GM12878 (cell line): ENCODE measurements around the gene ZNRF3. TPM values are rescaled to one million over a fixed set of nuclear protein-coding genes. Genes with fewer than 3 reads are reported as not detected.

ENCODE experiments used
- ATAC-seq: fragments of 200-7000 bp; cut with Tn5 transposase; 3 replicates; pipeline ENCODE4 v1.9.1; 2020; ENCODE audit warnings: mild to moderate bottlenecking, moderate library complexity
- BruUV-seq: library from RNA; stranded (reverse); fragments of 400-500 nt; replicated peaks from 2 replicates; lab custom pipeline; 2021; lab: Mats Ljungman, UMichigan
- CTCF ChIA-PET: fragments of 300-600 bp; sonication (Branson Sonifier 250); formaldehyde crosslinking; extraction: SDS; loops from one replicate; lab custom pipeline; 2021; ENCODE audit warnings: inconsistent platforms; lab: Yijun Ruan, JAX
- POLR2A ChIA-PET: fragments of 350-600 bp; formaldehyde crosslinking; extraction: SDS; loops from one replicate; lab custom pipeline; 2021; ENCODE audit warnings: inconsistent platforms; lab: Charles Lee
- RAD21 ChIA-PET: fragments of 300-600 bp; sonication (Branson Sonifier 250); formaldehyde crosslinking; loops from one replicate; lab custom pipeline; 2023; ENCODE audit warnings: antibody characterized with exemption; ENCODE audit not compliant: unreplicated experiment; lab: Charles Lee
- SMC1A ChIA-PET: fragments of 300-600 bp; sonication (Branson Sonifier 250); formaldehyde crosslinking; loops from one replicate; lab custom pipeline; 2023; ENCODE audit not compliant: unreplicated experiment, uncharacterized antibody; lab: Charles Lee
- DNase-seq: peaks from one replicate; pipeline ENCODE4 v3.0.0-alpha.2; 2011; ENCODE audit warnings: low read depth, low spot score
- FAIRE-seq: peaks from 3 replicates; lab custom pipeline; 2011; peaks lifted over from hg19 to GRCh38; lab: Jason Lieb, UNC
- H2AFZ ChIP-seq: 2 replicates; pipeline ENCODE4 v1.6.0; 2011; ENCODE audit warnings: low read depth, low read length, control low read depth; ENCODE audit not compliant: control insufficient read depth
- H3K27ac ChIP-seq: 2 replicates; pipeline ENCODE4 v1.5.1; 2011; ENCODE audit warnings: control low read depth; ENCODE audit not compliant: control insufficient read depth, insufficient read depth
- H3K27me3 ChIP-seq, 2 experiments: replicated peaks in 1 of 2; 2 replicates each; pipeline versions ENCODE4 v1.6.0 to v1.6.1; 2011; ENCODE audit warnings: low read length in 1 of 2; ENCODE audit not compliant: control insufficient read depth in 2 of 2, insufficient read depth in 2 of 2
- H3K36me3 ChIP-seq, 2 experiments: 2 replicates each; pipeline ENCODE4 v1.5.1; 2011; ENCODE audit warnings: low read length in 1 of 2; ENCODE audit not compliant: control insufficient read depth in 2 of 2, insufficient read depth in 2 of 2
- H3K4me1 ChIP-seq: 2 replicates; pipeline ENCODE4 v1.6.1; 2011; ENCODE audit warnings: mild to moderate bottlenecking, low read length, moderate library complexity, mixed read lengths; ENCODE audit not compliant: control insufficient read depth, insufficient read depth
- H3K4me2 ChIP-seq: 2 replicates; pipeline ENCODE4 v1.6.0; 2011; ENCODE audit warnings: control low read depth; ENCODE audit not compliant: control insufficient read depth, insufficient read depth
- H3K4me3 ChIP-seq: fragments of 200-600 bp; sonication (generic); 2 replicates; pipeline ENCODE4 v1.5.1; 2016
- H3K79me2 ChIP-seq: 2 replicates; pipeline ENCODE4 v1.6.0; 2011; ENCODE audit warnings: low read length; ENCODE audit not compliant: control insufficient read depth, insufficient read depth
- H3K9ac ChIP-seq: 2 replicates; pipeline ENCODE4 v1.8.0; 2011; ENCODE audit warnings: low read length, control low read depth, mixed read lengths; ENCODE audit not compliant: control insufficient read depth, insufficient read depth
- H3K9me3 ChIP-seq: replicated peaks from 3 replicates; pipeline ENCODE4 v1.5.1; 2011; ENCODE audit warnings: mild to moderate bottlenecking, low read length; ENCODE audit not compliant: control insufficient read depth, insufficient read depth
- H4K20me1 ChIP-seq: 2 replicates; pipeline ENCODE4 v1.6.0; 2011; ENCODE audit not compliant: control insufficient read depth, insufficient read depth
- MEF2B ChIP-seq: fragments of 450-650 bp; IDR thresholded peaks from 2 replicates; pipeline ENCODE4 v1.6.1; 2018; ENCODE audit warnings: mild to moderate bottlenecking, moderate library complexity; ENCODE audit not compliant: partially characterized antibody, poor library complexity, severe bottlenecking
- PBX3 ChIP-seq: IDR thresholded peaks from 2 replicates; pipeline ENCODE4 v1.6.1; 2011; ENCODE audit warnings: mild to moderate bottlenecking, low read depth, low read length, moderate library complexity; ENCODE audit not compliant: insufficient replicate concordance
- TCF7 ChIP-seq: IDR thresholded peaks from 2 replicates; pipeline ENCODE4 v1.6.1; 2014; ENCODE audit warnings: antibody characterized with exemption, borderline replicate concordance
- ZSCAN29 ChIP-seq: fragments of 450-650 bp; IDR thresholded peaks from 2 replicates; pipeline ENCODE4 v1.6.1; 2017; ENCODE audit warnings: mild to moderate bottlenecking, moderate library complexity
- WGBS: methylation state at CpG from one replicate; pipeline ENCODE4 v1.1.6; 2016; ENCODE audit warnings: low lambda C conversion rate; ENCODE audit not compliant: insufficient replicate concordance, insufficient coverage; ENCODE audit errors: missing lambda C conversion rate; 5-methylcytosine and 5-hydroxymethylcytosine counted together
- in situ Hi-C: fragments of 300-500 bp; cut with MboI; formaldehyde crosslinking; loops from 9 replicates; pipeline ENCODE4 v1.14.3; 2018; ENCODE audit warnings: mixed read lengths
- intact Hi-C: fragments of 100-400 bp; cut with micrococcal nuclease; formaldehyde crosslinking; loops from one replicate; pipeline ENCODE4 v1.14.2; 2022; ENCODE audit not compliant: unreplicated experiment
- polyA plus RNA-seq, 11 experiments: library from polyadenylated mRNA; depleted of rRNA in 4 of 11; unstranded in 6 of 11; stranded (reverse) in 5 of 11; fragments of >200 nt; fragmentation: Nextera tagmentation in 4 of 11; fragmentation: Illumina TruSeq in 1 of 11; extraction: Ambion mirVana in 4 of 11; extraction: Trizol in 1 of 11; gene quantifications; 1 replicate in 1 of 11; 2 replicates in 10 of 11; pipeline versions ENCODE4 v1.2.1 to v1.2.3, GENCODE V29; 2011 to 2016; ENCODE audit warnings: inconsistent platforms in 2 of 11, missing spikeins in 2 of 11, low read depth in 1 of 11
- total RNA-seq, 4 experiments: library from RNA; depleted of rRNA in 3 of 4; stranded (reverse); fragments of >200 nt in 3 of 4; fragmentation: Illumina TruSeq in 1 of 4; extraction: Trizol in 1 of 4; gene quantifications; 2 replicates each; pipeline versions ENCODE4 v1.2.1 to v1.2.3, GENCODE V29; 2013 to 2021
- TF ChIP-seq, protein P1 (sequence below): fragments of 450-650 bp; IDR thresholded peaks from 2 replicates; pipeline ENCODE4 v1.6.1; 2016; ENCODE audit warnings: mild to moderate bottlenecking

ZNRF3 gene
- total and polyA plus RNA-seq, 10 of the 15 experiments (the other 5 are each of a cell fraction or from before 2014, with no cell fraction given) = 0.05 to 2.4 (median 0.46) TPM

DNA sequence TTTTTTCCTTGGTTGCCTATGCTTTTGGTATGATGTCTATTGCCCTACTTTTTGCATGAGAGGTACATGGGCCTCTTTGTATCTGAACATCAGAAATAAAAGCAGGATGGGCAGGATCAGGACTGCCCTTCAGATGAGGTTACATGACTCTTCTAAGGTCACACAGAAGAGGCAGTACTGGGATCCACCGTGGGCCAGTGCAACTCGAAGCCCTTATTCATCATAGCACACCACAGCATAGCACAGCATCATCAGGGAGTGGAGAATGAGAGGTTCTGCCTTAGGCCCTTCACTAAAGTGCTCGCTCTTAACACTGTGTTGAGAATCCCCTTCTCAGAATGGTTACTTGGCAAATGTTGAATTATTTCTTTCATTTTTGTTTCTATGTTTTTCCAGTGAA, 90.0 kb downstream of the ZNRF3 start:
- Histone ChIP-seq H3K4me3 (no peak overlapping the region), H3K4me1 (no peaks in the 10 kb centered on the region), H3K4me2 (no peak overlapping the region), H3K79me2 (no peaks in the 10 kb centered on the region), H3K9ac (no peak overlapping the region), H3K9me3 (no peaks in the 10 kb centered on the region), H3K27me3 (peaks cover 0 to 5% of the 10 kb centered on the region in 2 experiments; a peak in 1 of 4 replicates), H4K20me1 (no peaks in the 10 kb centered on the region; the same call in 1 of the 2 replicates)
- in situ Hi-C loops = no loop called here
- ATAC-seq (no peak), FAIRE-seq (no peak)
- WGBS = 14% methylated on average over 3 of the region's 3 CpGs
- RAD21 ChIA-PET = no interaction called here
- TF ChIP-seq, protein P1, sequence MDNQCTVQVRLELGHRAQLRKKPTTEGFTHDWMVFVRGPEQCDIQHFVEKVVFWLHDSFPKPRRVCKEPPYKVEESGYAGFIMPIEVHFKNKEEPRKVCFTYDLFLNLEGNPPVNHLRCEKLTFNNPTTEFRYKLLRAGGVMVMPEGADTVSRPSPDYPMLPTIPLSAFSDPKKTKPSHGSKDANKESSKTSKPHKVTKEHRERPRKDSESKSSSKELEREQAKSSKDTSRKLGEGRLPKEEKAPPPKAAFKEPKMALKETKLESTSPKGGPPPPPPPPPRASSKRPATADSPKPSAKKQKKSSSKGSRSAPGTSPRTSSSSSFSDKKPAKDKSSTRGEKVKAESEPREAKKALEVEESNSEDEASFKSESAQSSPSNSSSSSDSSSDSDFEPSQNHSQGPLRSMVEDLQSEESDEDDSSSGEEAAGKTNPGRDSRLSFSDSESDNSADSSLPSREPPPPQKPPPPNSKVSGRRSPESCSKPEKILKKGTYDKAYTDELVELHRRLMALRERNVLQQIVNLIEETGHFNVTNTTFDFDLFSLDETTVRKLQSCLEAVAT = no peak
- TF ChIP-seq ZSCAN29 (no peak), MEF2B (no peak)
- TF ChIP-seq, all 136 proteins: peak for 0
- BruUV-seq = no TSS peak
- Histone ChIP-seq H2AFZ (no peak overlapping the region), H3K27ac (no peak overlapping the region), H3K36me3 (no peaks in the 10 kb centered on the region)
- ChIA-PET CTCF (no interaction called here), POLR2A (no interaction called here), SMC1A (no interaction called here)
- no peak for DNase-seq
- intact Hi-C loops = no loop called here

- intact Hi-C loops = loop anchor here (2.0 kb wide), 1 partner anchor 56 kb away; no protein-coding TSS in a partner anchor
- Histone ChIP-seq H3K36me3 (no peaks in the 10 kb centered on the region), H2AFZ (no peak overlapping the region), H3K9ac (no peak overlapping the region), H3K9me3 (no peaks in the 10 kb centered on the region)
- RAD21 ChIA-PET = interaction anchor here (0.9 to 3.6 kb wide), 17 partner anchors 9 to 70 kb away, joined by 3 to 35 read pairs (median 4); no protein-coding TSS in a partner anchor
- in situ Hi-C loops = no loop called here
- SMC1A ChIA-PET = interaction anchor here (0.6 to 3.3 kb wide), 28 partner anchors 8 to 72 kb away, joined by 3 to 19 read pairs (median 5); no protein-coding TSS in a partner anchor
- TF ChIP-seq PBX3 (no peak), TCF7 (no peak)
- TF ChIP-seq, all 136 proteins: peak for 0
- Histone ChIP-seq H3K4me3 (no peak overlapping the region), H3K27me3 (0 out of 4 replicates have a peak, but pooled peaks cover 0 to 5% of the 10 kb centered on the region in 2 experiments), H3K79me2 (no peaks in the 10 kb centered on the region), H3K4me2 (no peak overlapping the region), H3K4me1 (no peaks in the 10 kb centered on the region), H4K20me1 (no peaks in the 10 kb centered on the region; the same call in 1 of the 2 replicates), H3K27ac (no peak overlapping the region)
- FAIRE-seq = no peak
- ChIA-PET POLR2A (interaction anchor here (0.6 to 1.7 kb wide), 7 partner anchors 11 to 108 kb away, joined by 3 to 8 read pairs (median 4); no protein-coding TSS in a partner anchor), CTCF (interaction anchor here (0.9 to 2.2 kb wide), 11 partner anchors 13 to 89 kb away, joined by 3 to 11 read pairs (median 3); no protein-coding TSS in a partner anchor)
- no TSS peak for BruUV-seq
- no peak for DNase-seq
- WGBS = 58% methylated on average over 4 of the region's 4 CpGs
- ATAC-seq = peak; percentile 23
These were observed 93.7 kb downstream of the ZNRF3 start for GRCh38 chr22:28977060-28977459.
